RWPE2 (cell line): ENCODE measurements around the gene MIDN.

Source experiments
- ATAC-seq: fragments of 200-7000 bp; cut with Tn5 transposase; 3 replicates; pipeline ENCODE4 v1.9.1; 2021; ENCODE audit warnings: low read depth
- DNase-seq: peaks from one replicate; pipeline ENCODE4 v3.0.0-alpha.2; 2020; ENCODE audit warnings: low spot score
- H3K27ac ChIP-seq: fragments of 450-650 bp; 2 replicates; pipeline ENCODE4 v1.5.1; 2017; ENCODE audit warnings: mild to moderate bottlenecking; ENCODE audit not compliant: poor library complexity, severe bottlenecking
- H3K27me3 ChIP-seq: fragments of 250-450 bp; sonication (Bioruptor Pico); 2 replicates; pipeline ENCODE4 v1.5.1; 2021; ENCODE audit warnings: mild to moderate bottlenecking, moderate library complexity; ENCODE audit not compliant: insufficient read depth, poor library complexity, severe bottlenecking
- H3K36me3 ChIP-seq: fragments of 250-450 bp; sonication (Bioruptor Pico); 2 replicates; pipeline ENCODE4 v1.5.1; 2020; ENCODE audit warnings: low read depth, mild to moderate bottlenecking, moderate library complexity
- H3K4me1 ChIP-seq: fragments of 250-450 bp; sonication (Bioruptor Pico); 2 replicates; pipeline ENCODE4 v1.5.1; 2021; ENCODE audit warnings: mild to moderate bottlenecking, moderate library complexity; ENCODE audit not compliant: insufficient read depth, poor library complexity, severe bottlenecking
- H3K4me3 ChIP-seq: fragments of 250-450 bp; sonication (Bioruptor Pico); 2 replicates; pipeline ENCODE4 v1.5.1; 2021; ENCODE audit warnings: mild to moderate bottlenecking, moderate library complexity; ENCODE audit not compliant: severe bottlenecking
- H3K9me3 ChIP-seq: fragments of 250-450 bp; sonication (Bioruptor Pico); 2 replicates; pipeline ENCODE4 v1.5.1; 2021; ENCODE audit warnings: mild to moderate bottlenecking, moderate library complexity; ENCODE audit not compliant: severe bottlenecking
- CTCF ChIP-seq: fragments of 450-650 bp; IDR thresholded peaks from one replicate; pipeline ENCODE4 v1.5.1; 2017; ENCODE audit warnings: mild to moderate bottlenecking, moderate library complexity; ENCODE audit not compliant: poor library complexity, severe bottlenecking

Gene MIDN

DNA sequence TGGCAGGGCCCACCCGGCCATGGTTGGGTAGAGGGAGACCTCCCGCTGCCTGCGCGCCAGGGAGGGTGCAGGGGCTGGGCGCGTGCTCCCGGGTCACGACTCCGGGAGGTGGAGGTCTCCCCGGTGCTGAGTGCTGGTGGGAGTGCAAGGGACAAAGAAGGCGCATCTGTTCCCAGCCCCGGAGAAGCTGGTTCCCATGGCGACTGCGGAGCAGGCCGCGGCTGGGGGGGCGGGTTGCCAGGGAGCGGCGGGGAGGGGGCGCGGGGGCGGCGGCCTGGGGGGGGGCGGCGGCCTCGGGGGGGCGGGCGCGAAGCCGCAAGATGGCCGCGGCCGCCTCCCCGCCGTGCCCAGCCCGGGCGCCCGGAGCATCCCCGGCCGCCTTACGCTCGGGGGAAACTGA lies 11.8 kb upstream of the MIDN start:
- DNase-seq, result no peak
- peaks cover 13% of the 10 kb centered on the region for H3K4me1 ChIP-seq
- ATAC-seq, result no peak
- H3K9me3 ChIP-seq, result no peaks in the 10 kb centered on the region
- TF ChIP-seq CTCF, result no peak
- H3K27ac ChIP-seq, result peak overlapping the region; percentile 97
- H3K36me3 ChIP-seq, result peaks cover 16% of the 10 kb centered on the region
- peak overlapping the region; percentile 88 for H3K4me3 ChIP-seq
- no peaks in the 10 kb centered on the region for H3K27me3 ChIP-seq

- H3K4me3 ChIP-seq, result peak overlapping the region; percentile 88
- ATAC-seq (no peak), DNase-seq (no peak)
- peaks cover 7% of the 10 kb centered on the region for H3K4me1 ChIP-seq
- no peak for TF ChIP-seq CTCF
- H3K27me3 ChIP-seq, result no peaks in the 10 kb centered on the region
- no peaks in the 10 kb centered on the region for H3K9me3 ChIP-seq
- H3K27ac ChIP-seq, result peak overlapping the region; percentile 97
- H3K36me3 ChIP-seq, result peaks cover 16% of the 10 kb centered on the region
Measured at GRCh38 chr19:1237027-1237659, 11.2 kb upstream of the MIDN start.

GRCh38 chr19:1237754-1238368 lies 10.5 kb upstream of the MIDN start, which contains the start of gene CBARP:
Gene CBARP, minus strand, starts transcription at chr19:1238005. Its CDS starts 1,905 bp downstream, at chr19:1236100.
- Histone ChIP-seq H3K9me3 (no peaks in the 10 kb centered on the region), H3K4me3 (peak within 1 kb of the TSS; percentile 88), H3K27ac (peak within 1 kb of the TSS; percentile 97), H3K4me1 (peaks cover 6% of the 10 kb centered on the region), H3K36me3 (peaks cover 18% of the 10 kb centered on the region), H3K27me3 (no peaks in the 10 kb centered on the region)
- TF ChIP-seq CTCF, result no peak
- ATAC-seq (no peak), DNase-seq (no peak)

GRCh38 chr19:1238369-1239303 lies 9.7 kb upstream of the MIDN start:
- H3K36me3 ChIP-seq, result peaks cover 14% of the 10 kb centered on the region
- TF ChIP-seq CTCF, result no peak
- ATAC-seq (no peak), DNase-seq (no peak)
- no peaks in the 10 kb centered on the region for H3K27me3 ChIP-seq
- H3K4me3 ChIP-seq, result peak overlapping the region; percentile 88
- H3K4me1 ChIP-seq, result peaks cover 10% of the 10 kb centered on the region
- H3K27ac ChIP-seq, result peak overlapping the region; percentile 97
- no peaks in the 10 kb centered on the region for H3K9me3 ChIP-seq
